ENCODE measurements around the gene KIAA0513. TPM values are rescaled to one million over a fixed set of nuclear protein-coding genes. Genes with fewer than 3 reads are reported as not detected.

Gene KIAA0513
- total RNA-seq, 1 experiment from 2014 or later = 6.6 TPM

- no peak overlapping the region for H2AFZ ChIP-seq (ENCODE audit: low read depth, low read length, poor library complexity, severe bottlenecking)
- H3K27ac ChIP-seq (ENCODE audit: low read depth, low read length) = no peak overlapping the region
- no peaks in the 10 kb centered on the region for H4K20me1 ChIP-seq (ENCODE audit: insufficient read depth)
- H3K4me1 ChIP-seq (ENCODE audit: control insufficient read depth in 1 of 2, insufficient read depth in 2 of 2, low read length in 2 of 2) = no peaks in the 10 kb centered on the region
- no peaks in the 10 kb centered on the region for H3K9me2 ChIP-seq (ENCODE audit: insufficient read depth)
- H3K79me2 ChIP-seq (ENCODE audit: insufficient read depth, low read length) = no peaks in the 10 kb centered on the region
- ATAC-seq = no peak
- TF ChIP-seq EZH2phosphoT487 (IDR thresholded peaks at IDR 0.05; ENCODE audit: borderline replicate concordance) = no peak
- TF ChIP-seq CBX3 (IDR thresholded peaks at IDR 0.05; ENCODE audit: low read depth) = no peak
- H3K4me3 ChIP-seq (replicated peaks in 1 of 2; ENCODE audit: low read depth in 1 of 2, low read length in 2 of 2) = no peak overlapping the region
- no peaks in the 10 kb centered on the region for H3K27me3 ChIP-seq (ENCODE audit: insufficient read depth, low read length)
- intact Hi-C loops (cut with micrococcal nuclease) = no loop called here
- H3K9ac ChIP-seq (ENCODE audit: low read length) = no peak overlapping the region
- DNase-seq (ENCODE audit: low read depth, low spot score) = no peak
- H3K4me2 ChIP-seq (ENCODE audit: low read length) = no peak overlapping the region
- CTCF ChIA-PET = no interaction called here
- H3K36me3 ChIP-seq (ENCODE audit: control insufficient read depth in 1 of 2, insufficient read depth in 2 of 2, low read length in 2 of 2) = no peaks in the 10 kb centered on the region
- POLR2A ChIA-PET = no interaction called here
- H3K9me3 ChIP-seq (ENCODE audit: control insufficient read depth in 1 of 2, insufficient read depth in 1 of 2, low read depth in 1 of 2, low read length in 2 of 2) = no peaks in the 10 kb centered on the region
- no TSS peak for BruUV-seq (replicated peaks)
- RAD21 ChIA-PET (ENCODE audit: low non-redundant PET in 1 of 2, low total read pairs in 2 of 2, uncharacterized antibody in 2 of 2, unreplicated experiment in 2 of 2) = no interaction called here
These were observed 46.8 kb downstream of the KIAA0513 start for GRCh38 chr16:85074225-85074914.

GRCh38 chr16:85075236-85075924 is 47.8 kb downstream of the KIAA0513 start:
- no peaks in the 10 kb centered on the region for H3K9me3 ChIP-seq (ENCODE audit: control insufficient read depth in 1 of 2, insufficient read depth in 1 of 2, low read depth in 1 of 2, low read length in 2 of 2)
- H3K79me2 ChIP-seq (ENCODE audit: insufficient read depth, low read length) = no peaks in the 10 kb centered on the region
- ATAC-seq (no peak), DNase-seq (ENCODE audit: low read depth, low spot score) (no peak)
- H3K36me3 ChIP-seq (ENCODE audit: control insufficient read depth in 1 of 2, insufficient read depth in 2 of 2, low read length in 2 of 2) = no peaks in the 10 kb centered on the region
- ChIA-PET POLR2A (no interaction called here), CTCF (interaction anchor here (1.6 kb wide), 1 partner anchor 11 kb away, joined by 6 read pairs; no protein-coding TSS in a partner anchor), RAD21 (ENCODE audit: low non-redundant PET in 1 of 2, low total read pairs in 2 of 2, uncharacterized antibody in 2 of 2, unreplicated experiment in 2 of 2) (interaction anchor here in 1 of 2 experiments (0.6 kb wide), 1 partner anchor 9 kb away, joined by 3 read pairs; no protein-coding TSS in a partner anchor)
- no peaks in the 10 kb centered on the region for H3K9me2 ChIP-seq (ENCODE audit: insufficient read depth)
- H3K4me3 ChIP-seq (replicated peaks in 1 of 2; ENCODE audit: low read depth in 1 of 2, low read length in 2 of 2) = no peak overlapping the region
- no peaks in the 10 kb centered on the region for H4K20me1 ChIP-seq (ENCODE audit: insufficient read depth)
- intact Hi-C loops (cut with micrococcal nuclease) = no loop called here
- H3K9ac ChIP-seq (ENCODE audit: low read length) = no peak overlapping the region
- no peak overlapping the region for H3K4me2 ChIP-seq (ENCODE audit: low read length)
- H3K4me1 ChIP-seq (ENCODE audit: control insufficient read depth in 1 of 2, insufficient read depth in 2 of 2, low read length in 2 of 2) = no peaks in the 10 kb centered on the region
- no peaks in the 10 kb centered on the region for H3K27me3 ChIP-seq (ENCODE audit: insufficient read depth, low read length)
- H3K27ac ChIP-seq (ENCODE audit: low read depth, low read length) = no peak overlapping the region
- no peak overlapping the region for H2AFZ ChIP-seq (ENCODE audit: low read depth, low read length, poor library complexity, severe bottlenecking)
- no TSS peak for BruUV-seq (replicated peaks)
- TF ChIP-seq REST (IDR thresholded peaks at IDR 0.05; ENCODE audit: low read depth) (no peak), ZBTB33 (IDR thresholded peaks at IDR 0.05; ENCODE audit: extremely low read depth, insufficient replicate concordance, low read length) (no peak), CEBPB (IDR thresholded peaks at IDR 0.05; ENCODE audit: low read depth) (no peak), SP1 (IDR thresholded peaks at IDR 0.05; ENCODE audit: low read depth) (no peak), POLR2AphosphoS5 (IDR thresholded peaks at IDR 0.05; ENCODE audit: low read depth, low read length) (no peak), EZH2 (IDR thresholded peaks at IDR 0.05) (no peak), RAD21 (IDR thresholded peaks at IDR 0.05; ENCODE audit: low read depth) (no peak), EGR1 (IDR thresholded peaks at IDR 0.05; ENCODE audit: low read depth) (no peak), ELF1 (IDR thresholded peaks at IDR 0.05; ENCODE audit: borderline replicate concordance, low read depth) (no peak), YY1 (IDR thresholded peaks at IDR 0.05; ENCODE audit: extremely low read depth, insufficient replicate concordance, low read depth, low read length) (no peak), ATF3 (IDR thresholded peaks at IDR 0.05) (no peak)
